Left lung (tissue), 10 donors: ENCODE measurements around the gene RXFP1. TPM values are rescaled to one million over a fixed set of nuclear protein-coding genes. Genes with fewer than 3 reads are reported as not detected.

Source experiments
- ATAC-seq: fragments of 200-7000 bp; cut with Tn5 transposase; one replicate; pipeline ENCODE4 v1.9.1; 2020; ENCODE audit warnings: moderate library complexity
- DNase-seq, 4 donors: peaks; one replicate each; pipeline ENCODE4 v3.0.0-alpha.2; 2013 to 2020
- H3K27ac ChIP-seq, 2 donors: fragments of 200-600 bp; sonication (generic) in 1 of 2; one replicate each; pipeline versions ENCODE4 v1.5.0 to v1.8.0; 2020 to 2021
- H3K27me3 ChIP-seq, 2 donors: fragments of 200-600 bp; sonication (generic) in 1 of 2; one replicate each; pipeline versions ENCODE4 v1.5.0 to v1.8.0; 2020 to 2021
- H3K36me3 ChIP-seq, 2 donors: fragments of 200-600 bp; sonication (generic) in 1 of 2; one replicate each; pipeline versions ENCODE4 v1.5.0 to v1.8.0; 2020 to 2021
- H3K4me1 ChIP-seq, 2 donors: fragments of 200-600 bp; one replicate each; pipeline ENCODE4 v1.8.0; 2021
- H3K4me3 ChIP-seq, 2 donors: fragments of 200-600 bp; sonication (generic) in 1 of 2; one replicate each; pipeline versions ENCODE4 v1.5.0 to v1.8.0; 2020 to 2021; ENCODE audit warnings: mild to moderate bottlenecking in 1 of 2
- H3K9me3 ChIP-seq, 2 donors: fragments of 200-600 bp; sonication (generic) in 1 of 2; one replicate each; pipeline versions ENCODE4 v1.5.0 to v1.8.0; 2020 to 2021
- CTCF ChIP-seq, 2 donors: fragments of 200-600 bp; sonication (generic) in 1 of 2; IDR thresholded peaks; one replicate each; pipeline versions ENCODE4 v1.5.0 to v1.8.0; 2021; ENCODE audit warnings: antibody characterized with exemption in 2 of 2
- intact Hi-C, 2 donors: fragments of 100-400 bp; cut with DNase I; formaldehyde crosslinking; loops; one replicate each; pipeline versions ENCODE4 v1.11.2 to v1.14.2; 2022
- polyA plus RNA-seq, 6 donors: library from polyadenylated mRNA; unstranded; fragments of 120-200 nt; gene quantifications; one replicate each; pipeline ENCODE4 v1.2.1, GENCODE V29; 2013; ENCODE audit not compliant: insufficient read length in 6 of 6
- total RNA-seq, 2 donors: library from RNA; stranded (reverse); fragmentation: NEBNext Ultra II Directional; extraction: Animal tissue kit (Norgen Biotek cat#: 25700); gene quantifications; one replicate each; pipeline ENCODE4 v1.2.1, GENCODE V29; 2021
- donor health status: DM: no; HTN: yes; CAD: no.
- donor health status: DM: no; HTN: no; CAD: no.

The RXFP1 gene
- total and polyA plus RNA-seq, 8 donors, result 2.7 to 10.2 (median 7.4) TPM

DNA sequence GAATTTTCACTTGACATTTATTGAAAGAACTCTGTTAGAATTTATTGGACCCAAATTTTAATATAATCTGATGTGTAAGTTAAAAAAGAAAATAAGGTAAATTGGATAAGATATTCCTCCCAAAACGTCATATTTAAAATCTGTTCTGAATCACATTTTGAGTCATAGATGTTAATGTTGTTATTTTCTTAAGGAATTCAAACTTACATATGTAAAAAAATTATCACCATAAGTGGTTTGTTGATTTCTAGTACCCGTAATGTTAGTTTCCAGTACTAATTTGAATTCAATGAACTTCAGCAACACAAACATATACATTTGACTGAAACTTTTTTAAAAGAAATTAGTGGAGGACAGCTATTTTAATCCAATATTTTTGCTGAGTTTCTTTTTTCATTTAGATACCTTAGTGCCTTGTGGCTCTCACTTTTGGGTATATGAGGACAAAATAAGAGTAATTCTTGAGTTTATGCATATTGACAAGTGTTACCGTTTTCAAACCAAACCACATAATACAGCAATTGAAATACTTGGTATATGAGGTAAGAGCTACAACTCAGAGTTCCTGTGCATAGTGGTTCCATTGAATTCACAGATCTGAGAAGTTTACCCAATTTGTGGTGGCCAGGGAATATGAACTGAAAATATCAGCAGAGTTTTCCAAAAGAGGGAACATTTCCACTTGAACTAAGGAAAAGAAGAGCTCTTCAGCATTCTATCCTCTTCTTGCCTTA, 78.2 kb downstream of the RXFP1 start:
- TF ChIP-seq CTCF (IDR thresholded peaks at IDR 0.05), result no peak

DNA sequence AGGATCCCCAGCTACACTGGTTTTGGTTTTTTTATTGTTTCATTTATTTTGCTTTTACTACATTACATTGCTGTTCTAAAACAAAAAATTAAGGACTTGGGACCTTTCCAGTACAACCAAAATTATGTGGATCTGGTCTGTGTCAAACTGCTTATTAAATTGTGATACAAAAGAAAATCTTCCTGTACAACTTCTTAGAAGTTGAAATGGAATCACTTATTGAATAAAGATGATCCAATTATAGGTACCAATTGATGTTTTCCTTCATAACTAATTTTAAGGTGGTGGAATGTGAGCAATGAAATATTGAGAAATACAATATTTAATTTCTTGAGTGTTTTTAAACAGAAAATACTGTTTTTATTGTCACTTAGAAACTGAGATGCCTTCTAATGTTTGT, 82.7 kb downstream of the RXFP1 start:
- DNase-seq (no peak), ATAC-seq (no peak)
- Histone ChIP-seq H3K4me3 (no peak overlapping the region), H3K4me1 (peaks cover 0 to 3% of the 10 kb centered on the region in 2 donors), H3K36me3 (no peaks in the 10 kb centered on the region), H3K27ac (no peak overlapping the region), H3K27me3 (no peaks in the 10 kb centered on the region), H3K9me3 (no peaks in the 10 kb centered on the region)
- intact Hi-C loops, result no loop called here
- no peak for TF ChIP-seq CTCF (IDR thresholded peaks at IDR 0.05)

More for the DNA sequence above, 78.2 kb downstream of the RXFP1 start:
- no peaks in the 10 kb centered on the region for H3K9me3 ChIP-seq
- H3K27me3 ChIP-seq, result no peaks in the 10 kb centered on the region
- H3K4me3 ChIP-seq, result no peak overlapping the region
- DNase-seq (no peak), ATAC-seq (no peak)
- no peaks in the 10 kb centered on the region for H3K36me3 ChIP-seq
- H3K4me1 ChIP-seq, result no peaks in the 10 kb centered on the region
- intact Hi-C loops, result no loop called here
- no peak overlapping the region for H3K27ac ChIP-seq

DNA sequence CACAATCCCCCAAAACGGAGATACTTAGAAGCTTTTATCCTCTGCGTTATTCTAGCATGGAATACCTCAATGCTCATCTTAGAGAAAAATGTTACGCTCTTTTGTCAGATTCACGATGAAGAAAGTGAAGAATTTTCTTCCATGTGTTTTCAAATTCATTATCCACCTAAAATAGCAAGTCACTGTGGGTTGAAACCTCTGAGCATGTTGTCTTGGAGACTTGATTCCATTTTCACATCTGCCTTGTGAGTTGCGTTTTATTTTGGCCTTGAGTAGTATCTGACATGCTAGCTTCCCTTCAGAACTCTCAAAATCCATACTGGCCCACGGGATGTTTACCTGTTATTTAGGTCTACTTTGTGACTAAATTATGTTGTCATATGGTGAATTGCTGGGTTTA, 83.7 kb downstream of the RXFP1 start:
- intact Hi-C loops, result no loop called here
- no peak for TF ChIP-seq CTCF (IDR thresholded peaks at IDR 0.05)
- H3K27me3 ChIP-seq, result no peaks in the 10 kb centered on the region
- ATAC-seq, result no peak
- H3K4me1 ChIP-seq, result peaks cover 0 to 4% of the 10 kb centered on the region in 2 donors
- no peak overlapping the region for H3K4me3 ChIP-seq
- no peak overlapping the region for H3K27ac ChIP-seq
- no peak for DNase-seq
- no peaks in the 10 kb centered on the region for H3K9me3 ChIP-seq
- H3K36me3 ChIP-seq, result no peaks in the 10 kb centered on the region

GRCh38 chr4:158606969-158607368, 85.3 kb downstream of the RXFP1 start:
- Histone ChIP-seq H3K4me1 (peaks cover 0 to 4% of the 10 kb centered on the region in 2 donors), H3K36me3 (no peaks in the 10 kb centered on the region), H3K27ac (no peak overlapping the region), H3K27me3 (no peaks in the 10 kb centered on the region), H3K9me3 (no peaks in the 10 kb centered on the region), H3K4me3 (no peak overlapping the region)
- no peak for TF ChIP-seq CTCF (IDR thresholded peaks at IDR 0.05)
- ATAC-seq (no peak), DNase-seq (no peak)
- intact Hi-C loops, result no loop called here

GRCh38 chr4:158609116-158609515, 87.4 kb downstream of the RXFP1 start:
- DNase-seq, result no peak
- intact Hi-C loops, result no loop called here
- H3K27ac ChIP-seq, result no peak overlapping the region
- H3K27me3 ChIP-seq, result no peaks in the 10 kb centered on the region
- no peak for ATAC-seq
- peaks cover 0 to 4% of the 10 kb centered on the region in 2 donors for H3K4me1 ChIP-seq
- H3K4me3 ChIP-seq, result no peak overlapping the region
- H3K36me3 ChIP-seq, result no peaks in the 10 kb centered on the region
- no peaks in the 10 kb centered on the region for H3K9me3 ChIP-seq
- TF ChIP-seq CTCF (IDR thresholded peaks at IDR 0.05), result no peak
